Hepatocyte (in vitro differentiated cells): ENCODE measurements around the gene ANO1.

Experiments
- EZH2 ChIP-seq: fragments of 200-600 bp; sonication (generic); IDR thresholded peaks from 2 replicates; pipeline ENCODE4 v1.6.1; 2016; ENCODE audit warnings: antibody characterized with exemption, mild to moderate bottlenecking, borderline replicate concordance
- EZH2phosphoT487 ChIP-seq: fragments of 200-600 bp; sonication (generic); IDR thresholded peaks from one replicate; pipeline ENCODE4 v1.6.1; 2018; ENCODE audit warnings: antibody characterized with exemption, mild to moderate bottlenecking, low read depth, moderate library complexity; ENCODE audit not compliant: unreplicated experiment, severe bottlenecking
- TF ChIP-seq, protein P1 (sequence below): fragments of 200-600 bp; sonication (generic); IDR thresholded peaks from 2 replicates; pipeline ENCODE4 v1.5.1; 2016; ENCODE audit warnings: antibody characterized with exemption, mild to moderate bottlenecking; ENCODE audit not compliant: poor library complexity

DNA sequence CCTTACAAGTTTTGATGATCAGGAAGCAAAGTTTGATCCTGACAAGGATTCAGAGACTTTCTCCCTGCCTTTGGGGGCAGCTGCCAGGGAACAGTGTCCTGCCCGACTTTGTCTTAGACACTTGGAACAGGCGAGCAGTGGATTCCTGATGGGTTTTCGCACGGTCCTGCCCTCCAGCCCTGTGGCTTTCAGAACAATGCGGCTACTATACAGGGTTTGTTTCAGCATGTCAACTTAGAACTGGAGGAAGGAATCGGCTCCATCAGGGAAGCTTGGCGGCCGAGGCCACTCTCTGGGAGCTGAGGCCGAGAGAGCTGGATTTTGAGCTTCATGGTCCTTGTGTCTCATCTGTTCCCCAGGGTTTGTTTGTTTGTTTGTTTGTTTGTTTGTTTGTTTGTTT lies 11.5 kb downstream of the ANO1 start:
- TF ChIP-seq, protein P1, sequence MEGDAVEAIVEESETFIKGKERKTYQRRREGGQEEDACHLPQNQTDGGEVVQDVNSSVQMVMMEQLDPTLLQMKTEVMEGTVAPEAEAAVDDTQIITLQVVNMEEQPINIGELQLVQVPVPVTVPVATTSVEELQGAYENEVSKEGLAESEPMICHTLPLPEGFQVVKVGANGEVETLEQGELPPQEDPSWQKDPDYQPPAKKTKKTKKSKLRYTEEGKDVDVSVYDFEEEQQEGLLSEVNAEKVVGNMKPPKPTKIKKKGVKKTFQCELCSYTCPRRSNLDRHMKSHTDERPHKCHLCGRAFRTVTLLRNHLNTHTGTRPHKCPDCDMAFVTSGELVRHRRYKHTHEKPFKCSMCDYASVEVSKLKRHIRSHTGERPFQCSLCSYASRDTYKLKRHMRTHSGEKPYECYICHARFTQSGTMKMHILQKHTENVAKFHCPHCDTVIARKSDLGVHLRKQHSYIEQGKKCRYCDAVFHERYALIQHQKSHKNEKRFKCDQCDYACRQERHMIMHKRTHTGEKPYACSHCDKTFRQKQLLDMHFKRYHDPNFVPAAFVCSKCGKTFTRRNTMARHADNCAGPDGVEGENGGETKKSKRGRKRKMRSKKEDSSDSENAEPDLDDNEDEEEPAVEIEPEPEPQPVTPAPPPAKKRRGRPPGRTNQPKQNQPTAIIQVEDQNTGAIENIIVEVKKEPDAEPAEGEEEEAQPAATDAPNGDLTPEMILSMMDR, result no peak
- TF ChIP-seq EZH2 (no peak), EZH2phosphoT487 (no peak)
